ENCODE measurements around the gene FASN.
"Not testable (repeated sequence)": the region's sequence is repeated elsewhere in the genome, so short reads cannot be mapped to it uniquely, and the experiment has no call there.

FASN gene

GRCh38 chr17:82041144-82041814 is 56.8 kb downstream of the FASN start:
- no peak for DNase-seq (ENCODE audit: low spot score)

GRCh38 chr17:82039695-82040299 is 58.2 kb downstream of the FASN start:
- no peak for DNase-seq (ENCODE audit: low spot score)

DNA sequence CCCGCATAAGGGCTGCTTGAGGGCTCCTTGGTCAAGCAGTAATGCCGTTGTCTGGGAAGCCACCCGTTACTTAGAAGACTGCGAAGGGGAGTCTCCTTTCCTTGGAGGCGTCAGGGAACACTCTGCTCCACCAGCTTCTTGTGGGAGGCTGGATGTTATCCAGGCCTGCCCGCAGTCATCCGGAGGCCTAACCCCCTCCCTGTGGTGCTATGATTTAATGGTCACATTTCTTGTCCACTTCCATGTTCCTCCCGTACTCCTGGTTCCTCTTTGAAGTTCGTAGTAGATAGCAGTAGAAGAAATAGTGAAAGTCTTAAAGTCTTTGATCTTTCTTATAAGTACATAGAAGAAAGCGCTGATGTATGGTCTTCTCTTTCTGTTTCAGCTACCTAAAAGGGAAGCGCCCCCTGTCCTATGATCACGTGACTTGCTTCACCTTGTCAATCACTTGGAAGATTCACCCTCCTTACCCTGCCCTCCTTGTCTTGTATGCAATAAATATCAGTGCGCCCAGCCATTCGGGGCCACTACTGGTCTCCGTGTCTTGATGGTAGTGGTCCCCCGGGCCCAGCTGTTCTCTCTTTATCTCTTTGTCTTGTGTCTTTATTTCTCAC is 59.1 kb downstream of the FASN start:
- DNase-seq (ENCODE audit: low spot score) = not testable (repeated sequence)

DNA sequence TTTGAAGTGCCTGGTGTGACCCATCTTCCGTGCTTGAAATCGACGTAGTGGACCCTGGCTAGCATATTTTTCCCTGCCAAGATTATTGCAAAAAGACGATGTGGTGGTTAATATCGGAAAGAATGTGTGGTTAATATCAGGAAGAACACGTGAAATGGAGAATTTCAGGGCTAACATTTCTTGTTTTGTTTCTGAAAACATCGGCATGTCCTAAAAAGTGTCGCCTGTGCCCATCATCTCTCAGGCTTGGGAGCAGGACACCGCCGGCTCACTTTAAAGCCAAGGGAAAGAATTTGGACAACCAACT is 60.2 kb downstream of the FASN start:
- no peak for DNase-seq (ENCODE audit: low spot score)

DNA sequence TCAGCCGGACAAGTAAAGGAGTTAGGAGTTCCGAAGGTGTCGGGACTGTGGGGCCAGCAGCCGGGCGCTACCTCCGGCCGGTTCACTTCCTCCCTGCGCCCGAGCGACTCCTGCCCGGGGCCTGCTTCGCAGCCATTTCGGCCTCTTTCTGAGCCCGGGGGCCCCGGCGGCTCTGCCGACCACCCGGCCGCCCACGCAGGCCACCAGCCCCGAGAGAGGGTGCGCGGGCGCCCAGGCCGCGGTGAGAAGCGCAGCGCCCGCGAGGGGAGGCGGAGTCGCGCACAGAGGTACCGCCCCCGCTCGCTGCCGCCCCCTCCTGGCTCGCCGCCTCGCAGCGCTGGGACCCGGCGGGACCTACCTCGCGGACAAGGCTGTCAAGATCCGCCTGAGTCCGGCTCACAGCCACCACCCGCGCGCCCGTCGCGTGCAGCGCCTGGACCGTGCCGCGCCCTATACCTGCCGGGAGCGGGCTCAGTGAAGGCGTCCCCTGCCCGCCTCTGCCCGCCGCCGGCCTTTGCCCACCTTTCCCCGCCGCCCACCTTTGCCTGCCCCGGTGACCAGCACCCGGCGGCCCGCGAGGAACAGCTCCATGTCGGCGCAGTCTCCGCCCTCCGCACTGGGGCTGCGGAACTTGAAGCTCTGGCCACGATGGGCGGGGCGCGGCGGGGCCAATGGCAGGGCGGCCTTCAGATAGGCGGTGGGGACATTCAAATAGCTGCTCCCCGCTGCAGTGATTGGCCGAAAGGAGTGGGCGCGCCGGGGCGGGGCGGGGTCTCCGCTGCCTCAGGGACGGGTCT is 60.7 kb downstream of the FASN start, which contains the start of gene DCXR:
DCXR (minus strand) TSS at position 606 of the 797 bp plus-strand sequence; CDS start at position 591, 15 bp downstream.
- peak; percentile 96 for DNase-seq (ENCODE audit: low spot score)

- no peak for DNase-seq (ENCODE audit: low spot score)
Measured at GRCh38 chr17:82036634-82037091, 61.4 kb downstream of the FASN start.

GRCh38 chr17:82035956-82036633 is 61.9 kb downstream of the FASN start:
- no peak for DNase-seq (ENCODE audit: low spot score)

- DNase-seq (ENCODE audit: low spot score) = no peak
Measured at GRCh38 chr17:82035488-82035887, 62.5 kb downstream of the FASN start.

DNA sequence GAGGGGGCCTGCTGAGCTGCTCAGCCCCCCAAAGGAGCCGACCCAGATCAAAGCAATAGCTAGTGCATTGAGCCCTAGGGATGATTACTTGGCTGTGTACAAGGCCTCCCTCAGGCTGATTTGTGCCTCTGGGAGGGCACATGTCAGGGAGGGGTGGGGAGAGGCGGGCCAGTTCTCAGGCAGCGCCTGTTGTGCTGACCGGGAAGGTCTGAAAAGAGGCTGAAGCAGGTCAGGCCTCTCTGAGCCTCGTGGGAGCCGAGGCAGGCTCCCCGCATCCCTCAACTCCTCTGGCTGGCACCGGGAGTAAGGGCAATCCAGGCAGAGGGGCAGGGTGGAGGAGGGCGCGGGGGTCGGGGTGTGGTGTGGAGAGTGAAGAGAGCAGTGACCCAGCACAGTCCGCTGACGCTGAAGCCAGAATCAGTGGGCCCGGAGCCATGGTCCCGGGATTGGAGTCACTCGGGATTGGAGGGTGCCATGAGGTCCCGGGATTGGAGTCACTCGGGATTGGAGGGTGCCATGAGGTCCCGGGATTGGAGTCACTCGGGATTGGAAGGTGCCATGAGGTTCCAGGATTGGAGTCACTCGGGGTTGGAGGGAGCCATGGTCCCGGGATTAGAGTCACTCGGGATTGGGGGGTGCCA is 63.5 kb downstream of the FASN start:
- DNase-seq (ENCODE audit: low spot score) = no peak

GRCh38 chr17:82033359-82034085 is 64.5 kb downstream of the FASN start:
- DNase-seq (ENCODE audit: low spot score) = no peak

DNA sequence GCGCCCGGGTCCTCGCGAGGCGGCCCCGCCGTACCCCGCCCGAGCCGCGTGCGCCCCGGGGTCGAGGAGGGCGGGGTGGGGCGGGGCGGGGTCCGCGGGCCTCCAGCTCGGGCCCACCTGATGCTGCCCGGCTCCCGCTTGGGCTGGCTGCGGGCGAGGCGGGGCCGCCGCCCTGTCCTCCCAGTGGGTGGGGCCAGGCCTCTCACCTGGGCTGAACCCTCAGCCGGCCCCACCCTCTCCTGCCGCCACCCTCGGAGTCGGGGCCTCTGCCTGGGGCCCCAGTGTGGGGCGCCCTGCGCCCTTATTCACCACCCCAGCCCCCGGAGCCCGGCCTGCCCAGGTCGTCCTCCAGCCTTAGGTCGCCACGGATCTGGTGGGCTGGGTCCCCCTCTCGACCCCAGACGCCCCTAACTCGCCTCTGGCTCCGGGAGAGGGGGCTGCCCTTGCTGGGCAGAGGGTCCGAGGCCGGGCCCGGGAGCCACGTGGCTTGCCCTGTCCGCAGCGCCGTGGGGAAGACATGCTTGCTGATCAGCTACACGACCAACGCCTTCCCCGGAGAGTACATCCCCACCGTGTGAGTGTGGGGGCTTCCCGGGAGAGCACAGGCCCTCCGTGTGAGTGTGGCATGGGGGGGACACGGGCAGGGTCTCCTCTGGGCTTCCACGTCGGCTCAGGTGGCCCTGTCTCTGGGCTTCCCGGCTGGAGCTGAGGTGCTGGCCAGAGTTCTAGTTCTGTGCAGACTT is 66.0 kb downstream of the FASN start:
- DNase-seq (ENCODE audit: low spot score) = no peak

- no peak for DNase-seq (ENCODE audit: low spot score)
Measured at GRCh38 chr17:82031303-82031884, 66.6 kb downstream of the FASN start, which contains the start of gene RAC3. RAC3 (plus strand) TSS chr17:82031678; CDS start chr17:82031762, 84 bp downstream.

GRCh38 chr17:82030470-82031302 is 67.3 kb downstream of the FASN start:
- peak; percentile 66 for DNase-seq (ENCODE audit: low spot score)

DNA sequence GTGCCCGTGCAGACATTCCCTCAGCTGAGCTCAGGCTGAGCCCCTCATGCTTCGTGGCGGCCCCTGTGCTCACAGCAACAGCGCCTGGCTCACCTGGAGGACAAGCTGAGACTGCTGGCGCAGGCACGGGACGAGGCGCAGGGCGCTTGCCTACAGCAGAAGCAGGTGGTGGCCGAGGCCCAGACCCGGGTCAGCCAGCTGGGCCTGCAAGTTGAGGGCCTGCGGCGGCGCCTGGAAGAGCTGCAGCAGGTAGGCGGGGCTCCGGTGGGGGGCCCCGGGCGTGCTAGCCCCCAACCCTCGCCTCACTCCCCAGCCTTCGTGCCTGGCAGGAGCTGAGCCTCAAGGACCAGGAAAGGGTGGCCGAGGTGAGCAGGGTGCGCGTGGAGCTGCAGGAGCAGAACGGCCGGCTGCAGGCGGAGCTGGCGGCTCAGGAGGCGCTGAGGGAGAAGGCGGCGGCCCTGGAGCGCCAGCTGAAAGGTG is 68.0 kb downstream of the FASN start:
- DNase-seq (ENCODE audit: low spot score) = no peak

DNA sequence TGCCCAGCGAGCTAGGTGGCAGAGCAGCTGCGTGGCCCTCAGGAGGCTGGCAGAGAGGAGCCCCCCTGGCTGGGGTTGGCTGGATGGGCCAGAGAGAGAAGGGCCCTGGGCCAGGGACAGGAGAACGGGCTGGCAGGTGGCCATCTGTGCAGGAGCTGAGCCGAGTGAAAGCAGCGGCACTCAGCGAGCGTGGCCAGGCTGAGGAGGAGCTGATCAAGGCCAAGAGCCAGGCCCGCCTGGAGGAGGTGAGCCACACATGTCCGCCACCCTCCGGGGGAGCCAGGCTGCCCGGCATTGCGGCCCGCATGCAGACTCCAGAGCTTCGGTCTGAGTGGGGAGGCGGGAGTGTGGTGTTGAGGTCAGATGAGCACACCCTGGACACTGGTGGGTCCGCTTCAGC is 68.6 kb downstream of the FASN start:
- no peak for DNase-seq (ENCODE audit: low spot score)

DNA sequence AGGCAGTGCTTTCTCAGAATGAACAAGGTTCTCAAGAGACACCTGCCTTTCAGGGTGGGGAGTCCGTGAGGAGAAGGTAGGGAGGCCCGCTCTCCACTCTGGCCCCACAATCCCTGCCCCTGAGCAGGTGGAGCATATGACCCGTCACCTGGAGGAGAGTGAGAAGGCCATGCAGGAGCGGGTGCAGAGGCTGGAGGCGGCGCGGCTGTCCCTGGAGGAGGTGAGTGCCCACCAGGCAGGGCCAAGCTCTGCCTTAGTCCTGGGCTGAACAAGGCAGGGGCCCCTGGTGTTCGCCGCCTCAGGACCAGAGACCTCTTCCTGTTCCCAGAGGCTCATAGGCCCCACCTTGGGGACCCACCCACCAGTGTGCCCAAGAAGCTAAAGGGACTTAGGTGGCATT is 69.1 kb downstream of the FASN start:
- DNase-seq (ENCODE audit: low spot score) = no peak

All from globus pallidus (tissue), 1 donor.